ENCODE measurements around the gene ANTXR2.

ANTXR2 gene

DNA sequence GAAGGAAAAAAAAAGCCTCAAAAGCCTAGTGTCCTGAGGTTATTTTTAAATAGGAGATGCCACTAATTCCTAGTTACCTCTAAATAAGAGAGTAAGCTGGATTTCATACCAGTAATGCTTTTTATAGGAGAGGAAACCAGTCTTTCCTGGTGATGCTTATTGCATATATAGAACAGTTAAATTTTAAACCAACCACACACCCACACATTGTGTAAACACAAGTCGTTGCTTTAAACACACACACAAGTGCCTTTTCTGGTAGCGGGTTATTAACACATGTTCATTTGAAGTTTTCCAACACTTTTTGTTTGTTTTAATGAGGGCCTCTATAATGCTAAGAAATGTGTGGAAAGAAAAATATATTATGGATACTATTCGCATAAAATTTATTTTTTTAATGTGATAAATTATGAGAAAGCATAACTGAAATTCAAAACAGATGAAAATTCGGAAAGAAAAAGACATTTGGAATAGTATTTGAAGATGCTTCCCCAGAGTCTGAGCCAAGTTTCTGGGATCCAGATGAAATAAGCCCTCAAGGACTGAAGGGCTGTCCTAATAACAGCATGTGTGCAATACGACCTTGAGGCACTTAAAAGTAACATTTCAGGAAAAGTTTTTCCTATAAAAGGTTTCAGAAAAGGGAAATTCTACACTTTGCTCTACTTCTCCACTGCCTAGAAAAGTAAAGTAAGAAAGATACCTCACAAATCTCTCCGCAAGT is 2.0 kb downstream of the ANTXR2 start:
- in situ Hi-C loops (cut with MboI; ENCODE audit: low sequenced_read_pairs), result loop anchor here (5.0 kb wide), 1 partner anchor 36 kb away; no protein-coding TSS in a partner anchor

DNA sequence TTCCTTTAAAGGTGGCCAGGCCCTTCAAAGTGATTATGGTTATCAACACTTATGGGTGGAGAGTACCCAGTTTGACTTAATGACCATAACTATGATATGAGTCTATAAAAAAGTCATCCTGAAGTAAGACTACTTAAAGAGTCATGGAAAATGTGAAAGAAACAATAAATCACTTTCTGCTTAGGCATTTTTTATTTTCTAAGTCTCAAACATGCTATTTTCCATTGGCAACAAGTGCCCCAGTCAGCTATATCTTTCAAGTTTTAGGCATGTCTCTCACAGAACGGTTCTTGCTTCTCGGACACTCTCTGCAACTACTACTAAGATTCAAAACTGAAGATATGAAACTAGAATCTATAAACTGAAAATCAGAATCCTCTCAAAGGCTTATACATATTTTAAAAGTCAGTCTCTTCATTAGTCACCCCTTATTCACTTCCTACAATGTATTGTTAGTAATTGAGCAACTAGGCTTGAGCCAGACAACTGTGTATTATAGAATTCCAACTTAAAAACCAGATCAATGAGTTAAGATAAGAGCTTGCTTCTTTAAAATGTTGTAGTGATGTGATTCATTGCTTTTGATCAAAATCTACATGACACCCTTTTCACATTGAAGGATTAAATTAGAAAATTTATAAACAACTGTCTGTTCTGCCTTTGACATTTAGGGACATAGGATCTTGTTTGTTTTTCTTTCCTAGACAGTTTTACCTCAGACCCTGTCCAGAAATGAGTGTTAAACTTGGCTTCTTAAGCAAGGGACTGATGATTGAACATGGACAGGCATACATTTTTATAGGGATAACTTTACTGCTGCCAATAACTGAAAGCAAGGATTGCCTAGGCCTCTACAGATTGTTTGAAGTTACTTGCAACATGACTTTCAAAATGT is 2.9 kb downstream of the ANTXR2 start:
- in situ Hi-C loops (cut with MboI; ENCODE audit: low sequenced_read_pairs), result loop anchor here (5.0 kb wide), 1 partner anchor 37 kb away; no protein-coding TSS in a partner anchor

DNA sequence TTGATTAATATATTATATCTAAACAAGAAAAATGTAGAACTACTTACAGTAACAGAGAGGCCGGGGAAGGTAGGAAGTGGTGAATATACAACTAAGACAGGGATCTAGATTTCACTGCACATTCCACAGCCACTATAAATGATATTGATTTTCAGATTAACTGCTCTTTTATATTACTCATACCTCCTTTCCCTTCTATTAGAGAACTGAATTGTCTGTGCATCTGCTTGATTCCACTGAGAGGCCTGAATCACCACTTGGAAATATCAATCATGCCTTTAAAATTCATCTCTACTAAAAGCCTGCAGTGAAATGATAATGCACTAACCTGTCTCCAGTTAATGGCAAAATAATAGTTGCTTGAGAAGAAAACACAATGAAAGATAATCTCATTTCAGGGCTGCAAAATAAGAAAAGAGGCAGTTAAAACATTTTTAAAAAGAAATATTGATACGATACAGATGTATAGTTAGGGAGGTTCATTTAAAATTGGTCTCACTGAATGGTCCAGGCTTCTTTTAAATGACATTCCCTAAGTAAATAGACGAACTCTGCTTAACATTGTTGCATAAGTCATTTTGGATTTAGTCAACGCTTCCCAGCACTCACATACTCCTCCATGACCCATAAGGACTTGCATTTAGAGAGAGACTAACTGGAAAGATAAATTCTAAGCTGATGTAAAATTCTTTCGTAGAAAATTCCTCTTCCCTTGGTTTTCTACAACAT is 3.8 kb downstream of the ANTXR2 start:
- in situ Hi-C loops (cut with MboI; ENCODE audit: low sequenced_read_pairs), result no loop called here

DNA sequence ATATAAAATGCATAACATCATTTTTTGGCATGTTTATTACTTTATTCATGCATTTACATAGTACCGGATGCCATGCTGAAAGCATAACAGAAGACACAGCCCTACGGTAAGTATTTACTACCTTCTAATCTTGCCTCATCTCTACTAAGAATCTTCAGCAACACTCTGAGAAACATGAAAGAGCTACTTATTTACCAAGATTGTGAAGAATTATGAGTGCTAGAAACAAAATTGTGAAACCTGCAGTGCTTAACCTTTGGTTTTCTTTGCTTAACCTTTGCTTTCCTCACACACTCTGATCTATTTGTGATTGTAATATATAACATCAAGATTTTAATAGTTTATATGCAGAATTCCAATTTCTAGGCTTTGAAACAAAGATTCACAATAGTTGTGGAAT is 7.4 kb downstream of the ANTXR2 start:
- in situ Hi-C loops (cut with MboI; ENCODE audit: low sequenced_read_pairs), result no loop called here

DNA sequence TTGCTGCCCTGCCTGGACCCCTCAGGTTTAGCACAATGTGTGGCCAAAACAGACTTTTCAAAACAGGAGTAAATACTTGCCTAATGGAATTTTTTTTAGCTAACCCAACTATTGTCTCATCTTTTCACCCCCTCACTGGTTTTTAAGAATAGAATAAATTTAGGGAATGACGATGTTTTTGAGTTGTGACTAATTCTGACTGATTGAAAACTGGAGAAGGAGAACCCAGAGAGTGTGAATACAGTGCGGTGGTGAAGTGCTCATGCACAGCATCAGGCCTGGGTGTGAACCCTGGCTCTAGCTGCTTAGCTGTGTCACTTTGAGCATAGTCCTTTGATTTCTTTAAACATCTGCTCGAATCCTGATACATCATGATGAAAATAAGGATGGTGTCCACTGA is 10.5 kb downstream of the ANTXR2 start:
- in situ Hi-C loops (cut with MboI; ENCODE audit: low sequenced_read_pairs), result no loop called here

DNA sequence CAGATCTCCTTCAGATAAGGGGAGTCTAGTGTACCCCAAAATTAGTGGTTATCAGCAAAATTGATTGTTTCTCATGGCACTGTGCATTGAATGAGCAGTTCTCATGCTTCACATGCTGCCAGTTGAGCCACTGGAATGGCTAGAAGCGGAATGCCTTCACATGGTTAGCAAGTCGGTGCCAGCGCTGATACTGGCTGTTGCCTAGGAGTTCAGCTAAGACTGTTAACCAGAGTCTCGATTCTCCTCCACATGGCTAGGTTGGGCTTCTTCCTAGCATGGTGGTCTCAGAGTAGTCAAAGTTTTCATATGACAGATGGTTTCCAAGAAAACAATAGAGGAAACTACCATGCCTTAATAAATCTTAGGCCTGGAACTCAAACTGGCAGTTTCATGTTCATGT is 12.2 kb downstream of the ANTXR2 start:
- in situ Hi-C loops (cut with MboI; ENCODE audit: low sequenced_read_pairs), result no loop called here

DNA sequence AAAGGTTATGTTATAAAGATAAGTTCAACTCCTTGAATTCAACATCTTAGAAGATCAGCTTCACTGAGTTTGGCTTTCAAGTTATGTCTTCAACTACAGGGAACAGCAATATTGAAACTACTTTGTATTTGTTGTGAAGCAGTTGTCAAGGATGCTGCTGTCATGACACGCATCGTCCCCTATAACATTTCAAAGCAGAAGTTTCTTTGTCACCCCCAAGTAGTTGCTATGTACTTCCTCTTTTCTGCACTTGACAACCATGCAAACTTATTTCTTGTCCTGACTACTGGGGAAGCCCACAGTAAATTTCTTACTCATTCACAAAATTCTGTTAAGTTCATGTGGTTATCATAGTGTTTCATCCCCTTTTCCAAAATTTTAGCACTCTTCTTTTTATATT is 14.3 kb downstream of the ANTXR2 start:
- in situ Hi-C loops (cut with MboI; ENCODE audit: low sequenced_read_pairs), result no loop called here

DNA sequence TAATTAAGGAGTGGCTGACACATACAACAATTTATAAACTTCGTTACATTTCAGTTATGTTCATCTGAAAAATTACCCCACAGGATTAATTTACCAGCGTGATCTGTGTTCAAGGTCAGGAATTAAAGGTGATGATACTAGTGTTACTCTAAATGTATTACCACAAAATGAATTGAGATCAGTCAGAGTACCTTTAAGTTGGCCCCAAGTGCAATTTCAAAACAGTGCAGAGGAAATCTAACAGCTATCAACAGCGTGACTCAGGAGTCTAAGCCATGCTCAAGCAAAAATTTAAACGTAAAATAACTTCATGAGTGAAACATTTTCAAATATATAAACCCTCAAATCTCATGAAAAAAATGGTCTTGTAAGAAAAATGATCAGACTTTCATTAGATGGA is 18.7 kb downstream of the ANTXR2 start:
- in situ Hi-C loops (cut with MboI; ENCODE audit: low sequenced_read_pairs), result no loop called here

DNA sequence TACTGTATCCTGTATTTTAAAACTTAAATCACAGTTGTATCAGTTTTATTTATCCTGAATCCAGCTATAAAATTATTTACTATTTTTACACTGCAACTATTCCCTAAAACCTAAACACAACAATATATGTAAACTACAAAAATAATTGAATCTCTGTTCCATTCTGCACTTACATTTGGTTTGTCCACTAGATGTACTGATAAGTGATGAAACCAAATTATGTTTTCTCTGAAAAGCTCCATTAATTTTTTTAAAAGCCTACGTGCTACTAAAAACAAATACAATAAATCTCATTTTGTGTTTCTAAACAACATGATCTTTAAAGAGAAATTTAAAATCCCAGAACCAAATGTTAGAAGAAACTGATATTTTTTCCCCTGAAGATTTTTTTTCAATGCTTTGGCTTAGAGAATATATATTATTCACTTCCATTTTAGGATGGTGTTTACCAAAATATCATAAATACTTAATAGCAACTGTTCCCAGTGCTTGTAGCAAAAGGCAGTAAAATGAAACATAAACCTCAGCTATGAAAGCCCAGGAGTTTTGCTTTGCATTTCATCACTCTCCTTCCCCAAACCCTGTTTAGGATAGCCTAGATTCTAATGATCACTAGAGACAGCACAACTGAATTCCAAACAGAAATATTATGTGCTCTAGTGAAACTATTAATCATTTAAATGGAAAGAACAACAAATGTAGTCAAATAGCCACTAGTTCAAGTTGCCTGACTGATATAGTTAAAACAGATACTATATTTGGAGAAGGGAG is 19.7 kb downstream of the ANTXR2 start:
- in situ Hi-C loops (cut with MboI; ENCODE audit: low sequenced_read_pairs), result no loop called here

DNA sequence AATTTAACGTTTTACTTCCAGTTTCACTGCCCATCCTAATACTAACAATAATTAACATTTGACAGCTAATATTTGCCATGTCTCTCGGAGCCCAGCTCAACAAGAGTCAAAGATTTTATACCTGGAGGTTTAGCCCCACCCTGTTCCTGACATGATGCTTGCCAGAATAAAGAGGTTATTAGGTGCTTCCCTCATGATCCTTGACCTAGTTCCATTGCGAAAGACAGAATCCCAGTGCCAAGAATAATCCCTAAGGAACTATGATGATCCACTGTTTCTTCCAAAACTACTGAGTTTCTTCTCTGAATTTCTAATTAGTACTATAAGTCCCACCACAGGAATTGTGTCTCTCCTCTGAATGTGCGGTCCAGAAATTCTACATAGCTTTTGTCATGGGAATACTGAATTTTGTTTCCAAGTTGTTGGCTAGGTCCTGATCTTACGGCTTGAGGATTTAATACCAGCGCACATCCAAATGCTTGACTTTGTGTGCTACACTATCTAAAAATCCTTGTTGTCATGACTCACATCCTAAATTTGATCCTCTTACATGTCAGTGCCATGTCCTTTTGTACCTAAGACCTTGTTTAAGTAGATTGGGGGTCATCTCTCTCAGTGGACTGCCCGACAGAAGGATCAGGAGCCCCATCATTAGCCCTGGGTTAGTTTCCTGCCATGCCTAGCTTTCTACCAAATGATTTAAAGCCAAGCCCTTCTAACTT is 23.1 kb downstream of the ANTXR2 start:
- in situ Hi-C loops (cut with MboI; ENCODE audit: low sequenced_read_pairs), result no loop called here

DNA sequence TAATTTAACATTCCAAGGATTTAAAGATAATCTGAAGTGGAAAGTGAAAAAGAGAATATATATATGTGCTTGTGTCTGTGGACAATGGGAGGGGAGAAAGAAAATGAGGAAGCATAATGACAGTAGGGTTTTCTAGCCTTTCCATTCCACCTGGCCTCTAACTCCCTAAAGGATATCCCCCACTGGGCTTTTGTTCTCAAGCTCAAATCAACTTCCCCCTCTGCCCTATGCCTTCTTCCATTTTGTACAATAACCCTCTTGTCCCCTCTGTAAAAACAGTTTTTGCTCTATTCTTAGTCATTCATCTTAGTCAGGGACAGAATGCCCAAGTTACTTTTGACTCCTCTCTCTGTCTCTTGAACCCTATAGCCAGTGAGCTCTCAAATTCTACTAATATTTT is 23.6 kb downstream of the ANTXR2 start:
- in situ Hi-C loops (cut with MboI; ENCODE audit: low sequenced_read_pairs), result no loop called here

DNA sequence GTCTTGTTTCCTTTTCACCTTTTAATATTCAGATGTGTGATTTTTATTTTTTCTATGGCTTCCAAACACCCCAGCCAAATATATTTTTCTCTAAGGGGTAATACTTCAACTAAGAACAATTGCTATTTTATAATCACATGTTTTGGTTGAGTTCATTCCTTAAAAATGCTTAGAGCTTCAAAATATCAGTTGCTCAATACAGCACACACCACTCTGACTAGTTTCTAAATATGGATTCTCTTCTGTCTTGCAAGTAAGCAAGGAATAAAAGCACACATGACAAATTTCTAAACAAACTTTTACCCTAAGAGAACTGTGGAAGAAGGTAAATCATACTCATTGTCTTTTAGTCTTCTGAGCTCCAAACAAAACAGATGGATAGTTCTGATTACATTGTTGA is 27.2 kb downstream of the ANTXR2 start:
- in situ Hi-C loops (cut with MboI; ENCODE audit: low sequenced_read_pairs), result no loop called here

DNA sequence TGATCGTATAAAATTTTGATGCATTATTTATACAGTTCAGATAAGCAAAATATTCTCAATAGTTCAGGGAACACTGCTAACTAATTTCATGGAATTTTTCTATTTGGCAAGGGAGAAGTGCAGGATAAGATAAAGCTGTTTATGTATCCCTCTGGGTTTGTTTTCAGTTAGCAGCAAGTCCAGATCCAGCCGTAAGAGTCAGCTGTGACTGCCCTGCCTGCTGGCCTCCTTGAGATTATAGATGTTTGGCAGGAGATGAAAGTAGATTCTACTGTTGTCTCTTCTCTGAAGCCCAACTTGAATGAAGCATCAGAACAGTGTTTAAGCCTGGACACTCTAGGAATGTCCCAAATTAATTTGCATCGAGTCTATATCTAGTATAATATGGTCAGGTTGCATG is 29.5 kb downstream of the ANTXR2 start:
- in situ Hi-C loops (cut with MboI; ENCODE audit: low sequenced_read_pairs), result no loop called here

DNA sequence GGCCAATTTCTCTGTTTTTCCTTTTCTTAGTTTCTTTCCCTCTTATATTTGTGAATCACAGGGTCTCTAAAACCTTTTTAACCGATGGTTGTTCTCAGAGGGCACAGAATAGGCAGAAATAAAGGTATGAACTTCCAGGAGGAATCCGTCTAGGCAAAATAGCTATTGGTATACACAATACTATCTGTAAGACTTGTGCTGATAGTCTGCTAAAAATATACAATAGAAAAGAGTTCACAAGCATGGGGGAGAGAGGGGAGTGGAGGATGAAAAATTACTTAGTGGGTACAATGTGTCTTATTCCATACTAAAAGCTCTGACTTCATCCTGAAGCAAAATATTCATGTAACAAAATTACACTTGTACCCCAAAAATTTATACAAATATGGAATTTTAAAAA is 30.2 kb downstream of the ANTXR2 start:
- in situ Hi-C loops (cut with MboI; ENCODE audit: low sequenced_read_pairs), result no loop called here

DNA sequence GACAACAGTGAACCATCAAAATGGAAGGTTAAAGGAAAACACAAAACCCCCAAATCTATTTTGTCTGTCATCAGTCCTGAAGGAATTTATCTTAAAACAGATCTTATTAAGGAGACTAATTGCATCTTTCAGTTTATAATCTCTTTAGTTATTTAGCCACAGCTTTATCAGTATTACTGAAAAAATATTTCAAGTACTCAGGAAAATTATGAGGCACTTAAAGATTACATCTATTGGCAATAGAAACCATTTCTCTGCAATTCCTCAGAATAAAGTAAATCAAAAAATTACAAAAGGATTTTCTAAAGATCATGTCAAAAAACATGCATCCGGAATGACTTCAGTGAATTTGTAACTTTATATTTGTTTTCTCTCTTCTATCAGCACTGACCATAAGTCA is 35.2 kb downstream of the ANTXR2 start:
- in situ Hi-C loops (cut with MboI; ENCODE audit: low sequenced_read_pairs), result no loop called here

DNA sequence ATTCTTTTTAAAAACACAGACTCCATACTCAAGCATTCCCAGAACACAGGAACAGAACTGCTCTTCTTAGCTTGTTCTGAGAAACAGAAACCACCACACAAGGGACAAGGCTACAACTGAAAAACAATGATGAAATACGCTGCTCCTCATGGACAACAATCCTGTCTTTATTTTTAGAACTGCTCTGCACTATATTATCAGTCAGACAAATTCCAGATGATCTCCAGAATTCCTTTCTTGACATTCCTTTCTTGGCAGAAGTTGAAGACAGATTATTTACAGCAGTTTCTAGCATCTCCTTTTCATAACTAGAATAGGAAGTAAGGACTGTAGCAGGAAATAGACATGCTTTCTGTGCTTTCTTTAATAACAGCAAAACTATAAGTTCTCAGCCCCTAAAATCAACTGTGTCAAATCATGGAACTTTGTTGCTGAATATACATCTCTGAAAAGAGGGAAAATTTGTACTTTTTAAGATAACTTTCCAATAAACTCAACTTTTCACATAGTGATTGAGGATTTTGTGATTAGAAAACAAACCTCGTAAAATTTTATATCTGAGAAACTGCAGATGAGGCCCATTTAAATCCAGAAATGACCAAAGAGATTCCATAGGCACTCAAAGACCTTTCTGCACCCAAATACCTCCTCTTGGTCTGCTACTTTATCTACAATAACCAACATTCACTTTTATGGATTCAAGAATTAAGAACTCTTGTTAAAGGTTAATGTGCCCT is 35.9 kb downstream of the ANTXR2 start:
- in situ Hi-C loops (cut with MboI; ENCODE audit: low sequenced_read_pairs), result no loop called here

DNA sequence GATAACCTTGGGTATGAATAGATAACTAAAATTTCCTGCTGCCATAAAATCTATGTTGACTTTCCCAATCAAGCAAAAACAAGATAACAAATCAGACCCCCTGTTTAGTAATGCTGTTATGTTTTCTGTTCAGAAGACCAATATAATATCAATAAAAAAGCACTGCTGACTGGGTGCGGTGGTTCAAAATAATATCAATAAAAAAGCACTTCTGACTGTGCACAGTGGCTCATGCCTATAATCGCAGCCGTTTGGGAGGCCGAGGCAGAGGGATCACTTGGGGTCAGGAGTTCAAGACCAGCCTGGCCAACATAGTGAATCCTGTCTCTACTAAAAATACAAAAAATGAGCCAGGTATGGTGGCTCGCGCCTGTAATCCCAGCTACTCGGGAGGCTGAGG is 36.7 kb downstream of the ANTXR2 start:
- in situ Hi-C loops (cut with MboI; ENCODE audit: low sequenced_read_pairs), result no loop called here

DNA sequence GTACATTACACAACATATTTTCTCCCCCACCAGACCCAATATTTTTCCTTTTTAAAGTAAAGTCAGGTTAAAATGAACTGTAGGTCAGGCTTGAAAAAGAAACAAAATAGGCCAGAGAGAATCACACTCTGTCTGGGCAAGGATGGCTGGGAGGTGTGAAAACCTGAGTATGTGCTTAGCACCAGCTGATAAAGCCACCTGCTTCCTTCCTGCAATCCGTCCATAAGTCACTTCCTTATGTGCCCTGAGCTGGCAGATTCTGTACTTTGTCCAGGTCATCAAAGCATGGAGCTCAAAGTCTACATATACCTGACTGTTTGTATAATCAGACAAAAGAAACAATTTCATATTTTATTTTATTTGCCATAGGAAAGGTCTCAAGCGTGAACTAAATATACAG is 37.7 kb downstream of the ANTXR2 start:
- in situ Hi-C loops (cut with MboI; ENCODE audit: low sequenced_read_pairs), result no loop called here

DNA sequence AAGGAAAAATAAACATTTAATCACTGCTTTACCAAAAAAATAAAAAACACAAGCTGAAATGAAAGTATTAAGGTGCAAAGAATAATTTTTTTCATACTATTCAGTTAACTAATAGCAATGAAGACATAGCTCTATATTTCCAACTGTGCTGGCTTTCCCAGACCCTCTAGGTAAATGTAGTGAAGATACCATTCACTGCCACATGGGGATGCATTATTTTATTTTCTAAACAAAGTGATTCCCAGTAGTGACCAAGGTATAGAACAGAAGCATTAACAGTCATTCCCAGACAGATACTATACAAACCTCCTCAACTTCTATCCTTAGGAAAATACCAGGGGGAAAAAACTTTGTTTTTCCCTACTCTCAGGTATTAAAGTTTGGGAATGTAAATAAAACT is 39.4 kb downstream of the ANTXR2 start:
- in situ Hi-C loops (cut with MboI; ENCODE audit: low sequenced_read_pairs), result no loop called here

All from HL-60/S4 (cell line).